H54 (cell line): ENCODE results near the gene LURAP1L.

Experiments used
- DNase-seq: peaks from one replicate; pipeline ENCODE4 v3.0.0; 2011; ENCODE audit warnings: low spot score, mixed read lengths; ENCODE audit not compliant: insufficient read length
- FAIRE-seq: peaks from 3 replicates; lab custom pipeline; 2011; peaks lifted over from hg19 to GRCh38; lab: Jason Lieb, UNC
- POLR2A ChIP-seq: IDR thresholded peaks from 2 replicates; pipeline ENCODE4 v1.6.1; 2011; ENCODE audit warnings: low read depth, mild to moderate bottlenecking, low read length

LURAP1L gene, protein sequence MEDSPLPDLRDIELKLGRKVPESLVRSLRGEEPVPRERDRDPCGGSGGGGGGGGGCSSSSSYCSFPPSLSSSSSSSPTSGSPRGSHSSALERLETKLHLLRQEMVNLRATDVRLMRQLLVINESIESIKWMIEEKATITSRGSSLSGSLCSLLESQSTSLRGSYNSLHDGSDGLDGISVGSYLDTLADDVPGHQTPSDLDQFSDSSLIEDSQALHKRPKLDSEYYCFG

DNA sequence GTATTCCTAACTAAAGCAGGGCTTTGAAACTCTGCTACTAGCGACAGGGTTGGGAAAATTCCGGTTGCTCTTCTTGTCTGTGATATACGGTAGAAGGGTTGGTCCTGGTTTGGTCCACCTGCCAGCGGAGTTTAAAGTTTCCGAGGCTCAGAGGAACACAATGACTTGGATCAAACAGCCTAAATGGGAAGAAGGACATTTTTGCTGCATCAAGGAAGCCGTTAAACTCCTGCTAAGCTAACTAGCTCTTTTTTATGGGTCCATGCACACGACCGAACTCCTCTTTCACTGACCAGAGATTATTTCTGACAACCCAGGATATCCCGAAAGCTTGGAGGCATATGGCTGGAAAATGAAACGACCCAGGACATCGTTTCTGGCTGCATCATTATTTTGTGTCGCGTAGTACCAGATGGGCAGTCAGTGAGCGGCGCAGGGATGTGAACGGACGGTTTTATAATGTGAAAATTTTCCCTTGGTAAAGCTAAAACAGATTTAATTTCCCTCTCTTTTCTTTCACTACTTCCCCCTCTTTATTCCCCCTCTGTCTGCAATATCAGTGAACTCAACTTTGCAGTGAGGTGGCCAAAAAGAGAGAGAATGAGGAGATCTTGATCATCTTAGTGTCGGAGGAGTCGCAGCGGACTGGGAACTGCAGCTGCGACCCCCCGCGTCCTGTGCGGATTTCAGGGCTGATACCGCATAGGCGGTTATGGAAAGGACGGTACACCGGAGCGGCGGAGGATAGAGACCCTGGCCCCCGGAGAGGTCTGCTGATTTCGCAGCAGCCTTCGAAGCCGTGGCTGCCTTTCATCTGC lies at the start of gene LURAP1L:
TSS of gene LURAP1L (plus strand) at position 160 of the 818 bp plus-strand sequence. CDS start 696 bp downstream, outside the sequence.
- no peak for TF ChIP-seq POLR2A
- no peak for DNase-seq
- peak; percentile 99 for FAIRE-seq

DNA sequence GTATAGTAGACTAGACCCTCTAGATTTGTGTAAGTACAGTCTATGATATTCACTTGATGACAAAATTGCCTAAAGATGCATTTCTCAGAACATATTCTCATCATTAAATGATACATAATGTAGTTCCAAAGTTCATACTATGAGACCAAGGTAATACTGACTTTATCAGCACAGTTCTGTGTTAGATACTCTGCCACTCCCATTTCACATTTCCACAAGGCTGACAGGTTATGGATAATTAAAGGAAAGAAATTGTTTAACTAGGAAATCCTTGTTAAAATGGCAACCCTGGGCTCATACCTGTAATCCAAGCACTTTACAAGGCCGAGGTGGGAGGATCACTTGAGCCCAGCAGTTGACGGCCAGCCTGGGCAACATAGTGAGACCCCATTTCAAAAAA lies 48.0 kb upstream of the LURAP1L start:
- TF ChIP-seq POLR2A: no peak
- peak; percentile 45 for FAIRE-seq
- DNase-seq: no peak

GRCh38 chr9:12730198-12730597 lies 44.6 kb upstream of the LURAP1L start:
- TF ChIP-seq POLR2A: no peak
- FAIRE-seq (no peak), DNase-seq (no peak)

DNA sequence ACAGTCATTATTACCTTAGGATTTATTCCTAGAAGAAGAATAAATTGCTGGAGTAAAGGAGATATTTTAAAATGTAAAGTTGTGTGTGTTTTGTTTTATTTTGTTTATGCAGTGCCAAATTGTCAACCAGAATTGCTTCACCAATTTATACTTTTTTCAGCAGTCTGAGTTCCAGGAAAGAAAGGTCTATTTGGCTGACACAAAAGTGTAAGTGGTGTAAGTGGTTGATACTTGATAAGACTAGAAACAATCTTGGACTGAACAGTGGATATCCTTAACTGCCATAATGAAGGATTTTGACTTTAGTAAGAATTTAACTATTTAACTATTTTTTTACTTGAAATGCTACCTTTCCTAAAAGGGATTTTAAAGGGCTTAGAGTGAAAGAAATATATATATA lies 43.9 kb upstream of the LURAP1L start:
- FAIRE-seq (no peak), DNase-seq (no peak)
- no peak for TF ChIP-seq POLR2A

DNA sequence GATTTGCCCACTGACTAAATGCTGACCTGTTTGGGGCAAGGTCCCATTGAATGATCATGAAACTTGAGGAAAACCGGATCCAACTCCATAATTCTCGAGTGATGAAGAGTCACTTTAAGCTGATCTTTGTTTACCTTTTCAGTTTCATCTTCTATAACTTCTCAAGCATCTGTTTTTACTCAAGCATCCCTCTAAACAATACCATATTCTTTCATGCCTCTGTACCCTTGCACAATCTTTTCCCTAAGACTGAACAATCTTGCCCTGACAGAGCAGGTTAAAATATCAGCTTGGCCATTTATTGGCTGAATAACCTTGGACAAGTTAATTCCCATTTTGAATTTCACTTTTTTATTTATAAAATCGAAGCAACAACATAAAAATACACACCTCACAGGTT lies 41.8 kb upstream of the LURAP1L start:
- no peak for TF ChIP-seq POLR2A
- FAIRE-seq (no peak), DNase-seq (no peak)

- TF ChIP-seq POLR2A: no peak
- FAIRE-seq: no peak
- DNase-seq: no peak
Measured at GRCh38 chr9:12735665-12736064, 39.2 kb upstream of the LURAP1L start.

- FAIRE-seq: no peak
- TF ChIP-seq POLR2A: no peak
- DNase-seq: no peak
Measured at GRCh38 chr9:12737871-12738270, 36.9 kb upstream of the LURAP1L start.

DNA sequence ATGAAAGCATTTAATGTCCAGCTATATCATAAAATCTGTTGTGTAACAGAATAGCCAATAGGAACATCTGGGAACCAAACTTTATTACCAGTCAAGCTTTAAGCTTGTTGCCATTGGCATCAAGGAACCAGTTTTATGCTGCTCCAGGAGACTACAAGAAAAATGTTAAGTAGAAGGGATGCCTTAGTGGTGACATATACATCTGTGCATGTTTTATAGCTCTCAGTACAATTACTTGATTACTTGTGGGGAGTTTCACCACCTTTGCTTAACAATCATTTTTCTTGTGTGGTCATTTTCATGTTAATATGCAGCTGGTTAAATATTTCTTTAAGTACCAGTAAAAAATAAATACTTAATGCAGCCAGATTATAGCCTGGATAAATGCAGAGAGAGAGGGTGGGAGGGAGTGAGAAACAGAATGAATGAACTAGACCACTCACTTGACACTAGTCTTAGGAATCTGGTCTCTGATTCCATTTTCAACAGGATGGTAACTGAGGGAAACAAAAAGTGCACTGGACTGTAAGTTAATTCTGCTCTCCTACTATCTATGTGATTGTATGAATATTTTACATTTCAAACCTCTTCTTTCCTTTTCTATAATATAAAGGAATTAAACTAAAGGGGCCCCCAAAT lies 35.7 kb upstream of the LURAP1L start:
- peak; percentile 69 for FAIRE-seq
- DNase-seq: no peak
- TF ChIP-seq POLR2A: no peak

GRCh38 chr9:12740845-12741244 lies 34.0 kb upstream of the LURAP1L start:
- DNase-seq (no peak), FAIRE-seq (no peak)

DNA sequence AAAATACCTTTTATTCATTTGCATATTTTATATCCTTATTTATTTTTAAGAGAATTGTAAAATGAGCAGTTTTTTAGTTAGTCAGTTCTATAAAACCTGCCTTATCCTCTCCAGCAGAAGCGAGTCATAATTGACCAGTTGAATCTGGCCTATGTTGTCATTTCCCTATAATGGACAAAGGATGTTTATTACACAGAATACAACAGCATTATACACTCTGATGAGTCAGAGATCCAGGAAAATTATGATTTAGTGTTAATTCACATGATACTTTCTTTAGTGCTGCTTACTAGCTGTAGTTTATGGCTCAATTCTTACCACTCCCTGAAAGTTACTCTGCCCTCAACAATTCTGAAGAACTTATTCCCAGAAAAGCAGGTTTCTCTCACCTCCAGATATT lies 26.8 kb upstream of the LURAP1L start:
- FAIRE-seq (peak; percentile 84), DNase-seq (no peak)
- TF ChIP-seq POLR2A: no peak

More at GRCh38 chr9:12740845-12741244, 34.0 kb upstream of the LURAP1L start:
- TF ChIP-seq POLR2A: no peak

DNA sequence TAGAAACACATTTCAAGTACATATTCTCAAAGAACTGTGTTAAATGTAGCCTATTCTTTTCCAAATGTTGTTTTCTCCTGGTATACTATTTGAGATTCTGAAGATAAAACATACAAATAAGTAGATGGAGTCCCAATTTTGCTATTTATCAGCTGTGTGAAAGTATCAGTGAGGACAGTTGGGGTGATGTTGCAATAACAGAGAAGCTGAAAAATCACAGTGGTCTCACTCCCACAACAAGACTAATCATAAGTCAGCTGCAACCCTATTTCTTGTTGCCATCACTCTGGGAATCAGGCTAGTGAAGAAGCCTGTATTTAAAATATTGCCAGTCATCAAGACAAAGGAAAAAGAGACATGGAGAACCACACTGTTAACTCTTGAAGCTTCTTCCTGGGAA lies 25.9 kb upstream of the LURAP1L start:
- TF ChIP-seq POLR2A: no peak
- no peak for DNase-seq
- no peak for FAIRE-seq

DNA sequence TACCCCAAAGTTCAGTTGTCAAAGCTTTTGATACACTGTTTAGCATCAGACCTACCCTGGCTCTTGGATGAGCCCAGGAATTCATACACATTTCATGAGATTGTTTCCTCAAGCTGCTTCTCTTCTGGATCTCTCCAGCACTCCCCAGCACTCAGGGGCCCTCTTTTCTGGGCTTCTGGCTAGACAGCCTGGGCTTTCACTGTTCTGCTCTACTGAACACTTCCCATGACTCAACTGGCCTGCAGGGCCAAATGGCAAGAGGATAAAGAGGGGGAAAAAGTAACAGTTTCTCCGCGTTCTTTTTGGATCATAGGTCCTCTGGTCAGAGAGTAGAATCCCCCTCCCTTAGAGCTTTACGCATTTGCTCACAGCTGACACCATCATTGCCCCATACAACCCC lies 20.9 kb upstream of the LURAP1L start:
- TF ChIP-seq POLR2A: no peak
- no peak for DNase-seq
- FAIRE-seq: no peak

- no peak for TF ChIP-seq POLR2A
- peak; percentile 33 for FAIRE-seq
- no peak for DNase-seq
Measured at GRCh38 chr9:12759761-12760160, 15.1 kb upstream of the LURAP1L start.

DNA sequence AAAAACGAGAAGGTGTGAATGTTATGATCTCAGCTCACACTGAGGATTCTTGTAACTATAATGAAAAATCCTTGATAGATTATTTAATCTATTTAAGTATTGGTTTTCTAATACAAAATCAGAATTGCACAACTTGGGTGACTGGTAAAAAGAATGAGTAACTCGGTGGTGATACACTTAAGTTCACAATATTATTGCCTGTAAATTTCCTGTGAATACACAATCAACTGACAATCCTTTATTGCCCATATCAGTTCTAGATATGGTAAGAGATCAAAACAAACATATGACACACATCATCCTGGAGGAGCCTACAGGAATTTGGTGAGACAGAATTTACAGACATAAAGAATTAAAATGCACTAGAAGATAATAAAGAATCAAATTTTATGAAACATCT lies 14.1 kb upstream of the LURAP1L start:
- FAIRE-seq (no peak), DNase-seq (no peak)
- no peak for TF ChIP-seq POLR2A
